IPS-18c (cell line): ENCODE data around the gene ALDH1A3.

Source experiments
- H3K4me3 ChIP-seq: 2 replicates; pipeline ENCODE4 v1.7.0; 2013; ENCODE audit warnings: low read depth, mild to moderate bottlenecking, low read length, moderate library complexity; ENCODE audit not compliant: insufficient read depth
- H3K9me3 ChIP-seq: one replicate; pipeline ENCODE4 v1.6.1; 2013; ENCODE audit warnings: mild to moderate bottlenecking, low read length, moderate library complexity; ENCODE audit not compliant: control insufficient read depth, insufficient read depth

The ALDH1A3 gene

DNA sequence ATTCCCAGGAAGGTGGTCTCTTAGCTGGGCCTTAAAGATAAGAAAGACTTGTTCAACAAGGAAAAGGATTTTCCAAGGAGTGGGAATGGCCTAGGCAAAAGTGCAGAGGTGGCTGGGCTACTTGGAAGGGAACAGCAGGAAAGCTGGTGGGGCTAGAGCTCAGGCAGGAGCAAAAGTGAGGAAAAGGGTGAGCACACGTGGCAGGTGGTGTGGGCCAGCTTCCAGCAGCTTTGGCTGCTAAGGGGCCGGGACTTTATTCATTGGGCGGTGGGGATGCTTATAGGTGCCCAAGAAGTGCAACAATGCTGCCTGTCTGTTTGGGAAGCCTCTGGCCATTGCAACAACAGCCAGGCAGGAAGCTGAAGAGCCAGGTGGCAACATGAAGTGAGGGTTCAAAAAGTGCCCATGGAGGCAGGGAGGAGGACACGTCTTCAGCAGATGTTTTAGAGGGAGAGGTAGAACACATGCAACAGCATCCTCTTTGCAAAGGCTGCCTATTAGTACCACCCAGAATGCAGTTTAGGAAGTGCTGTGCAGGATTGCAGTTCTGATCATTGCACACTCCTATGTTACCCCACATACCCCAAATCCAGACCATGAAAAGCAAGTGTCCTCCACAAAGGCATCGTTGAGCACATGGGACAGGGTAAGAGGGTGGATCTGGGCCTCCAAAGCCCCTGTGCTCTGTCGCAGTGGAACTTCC, 13.8 kb downstream of the ALDH1A3 start:
- H3K9me3 ChIP-seq, result no peaks in the 10 kb centered on the region
- no peak overlapping the region for H3K4me3 ChIP-seq

DNA sequence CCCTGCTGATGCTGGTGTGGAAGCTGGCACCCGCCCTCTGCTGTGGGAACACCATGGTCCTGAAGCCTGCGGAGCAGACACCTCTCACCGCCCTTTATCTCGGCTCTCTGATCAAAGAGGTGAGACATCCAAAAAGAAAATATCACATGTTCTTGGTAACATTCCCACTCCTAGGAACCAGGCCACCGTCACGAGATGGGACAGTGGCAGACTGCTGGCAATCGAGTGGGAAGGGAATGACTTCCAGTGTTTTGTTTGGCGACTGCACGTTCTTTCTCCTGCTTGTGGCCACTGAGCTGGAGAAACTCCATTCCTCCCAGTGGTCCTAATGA, 14.3 kb downstream of the ALDH1A3 start:
- H3K4me3 ChIP-seq, result no peak overlapping the region
- no peaks in the 10 kb centered on the region for H3K9me3 ChIP-seq

DNA sequence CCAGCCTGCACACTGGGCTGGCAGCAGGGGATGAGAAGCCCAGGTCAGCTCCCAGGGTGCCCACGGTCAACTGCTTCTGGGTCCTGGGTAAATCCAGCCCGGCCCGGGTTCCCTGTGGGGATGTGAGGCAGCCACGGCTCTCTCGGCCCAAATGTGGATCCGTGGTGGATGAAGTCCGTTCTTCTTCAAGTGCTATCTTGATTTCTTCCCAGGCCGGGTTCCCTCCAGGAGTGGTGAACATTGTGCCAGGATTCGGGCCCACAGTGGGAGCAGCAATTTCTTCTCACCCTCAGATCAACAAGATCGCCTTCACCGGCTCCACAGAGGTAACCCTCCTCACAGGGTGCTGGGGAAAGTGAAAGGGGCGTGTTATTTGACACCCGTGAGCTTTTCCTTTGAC, 16.1 kb downstream of the ALDH1A3 start:
- Histone ChIP-seq H3K4me3 (no peak overlapping the region), H3K9me3 (no peaks in the 10 kb centered on the region)

DNA sequence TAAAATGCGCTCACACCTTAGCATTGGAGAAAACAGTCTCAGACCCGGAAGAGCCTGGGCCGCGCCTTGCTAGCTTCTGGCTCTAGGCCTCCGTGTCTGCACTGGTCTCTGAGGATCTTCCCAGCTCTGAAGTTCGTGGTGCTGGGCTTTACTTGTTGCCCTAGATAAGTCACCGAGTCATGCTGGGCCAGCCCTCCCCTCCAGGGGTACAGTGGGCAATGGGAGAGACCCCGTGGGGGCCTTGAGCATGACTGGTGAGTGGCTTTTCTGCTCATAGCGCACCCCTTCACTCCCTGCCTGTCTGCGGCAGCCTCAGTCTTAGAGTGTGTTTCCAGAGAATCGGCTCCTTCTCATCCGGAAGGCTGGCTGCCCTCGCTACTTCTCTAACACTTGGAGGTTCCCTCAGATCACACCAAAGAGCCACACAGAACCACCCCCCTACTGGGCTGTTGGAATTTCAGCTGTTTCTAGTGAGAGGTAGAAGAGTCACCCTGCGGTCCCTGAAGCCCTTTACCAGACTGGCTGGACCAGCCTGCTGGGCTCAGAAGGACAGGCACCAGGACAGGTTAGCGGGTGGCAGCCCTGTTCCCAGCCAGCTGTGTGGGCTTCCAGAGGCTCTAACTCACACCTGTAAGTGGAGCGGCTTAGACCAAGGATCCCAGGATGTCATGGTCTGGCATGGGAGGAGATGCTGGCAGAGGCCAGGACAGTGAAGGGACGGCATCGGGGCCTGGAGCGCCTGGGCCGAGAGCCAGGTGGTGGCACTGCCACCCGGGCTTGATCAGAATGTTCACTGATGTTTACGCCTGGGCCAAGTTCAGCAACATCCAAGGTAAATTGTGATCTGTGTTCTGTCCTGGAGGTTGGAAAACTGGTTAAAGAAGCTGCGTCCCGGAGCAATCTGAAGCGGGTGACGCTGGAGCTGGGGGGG, 17.9 kb downstream of the ALDH1A3 start:
- H3K9me3 ChIP-seq, result no peaks in the 10 kb centered on the region
- no peak overlapping the region for H3K4me3 ChIP-seq

DNA sequence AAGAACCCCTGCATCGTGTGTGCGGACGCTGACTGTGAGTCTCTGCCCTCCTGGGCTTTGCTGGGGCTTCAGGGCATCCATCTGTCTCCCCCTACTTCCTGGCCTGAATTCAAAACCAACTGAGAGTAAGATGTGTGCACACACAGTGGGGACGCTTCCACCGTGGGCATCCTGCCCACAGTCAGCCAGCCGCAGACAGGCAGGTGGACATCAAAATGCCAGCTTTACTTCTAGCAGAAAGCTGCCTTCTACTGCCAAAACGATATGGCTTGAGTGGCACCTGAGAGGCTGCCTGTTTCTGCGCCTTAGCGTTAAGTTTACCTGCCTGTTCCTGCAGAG, 18.5 kb downstream of the ALDH1A3 start:
- Histone ChIP-seq H3K9me3 (no peaks in the 10 kb centered on the region), H3K4me3 (no peak overlapping the region)

DNA sequence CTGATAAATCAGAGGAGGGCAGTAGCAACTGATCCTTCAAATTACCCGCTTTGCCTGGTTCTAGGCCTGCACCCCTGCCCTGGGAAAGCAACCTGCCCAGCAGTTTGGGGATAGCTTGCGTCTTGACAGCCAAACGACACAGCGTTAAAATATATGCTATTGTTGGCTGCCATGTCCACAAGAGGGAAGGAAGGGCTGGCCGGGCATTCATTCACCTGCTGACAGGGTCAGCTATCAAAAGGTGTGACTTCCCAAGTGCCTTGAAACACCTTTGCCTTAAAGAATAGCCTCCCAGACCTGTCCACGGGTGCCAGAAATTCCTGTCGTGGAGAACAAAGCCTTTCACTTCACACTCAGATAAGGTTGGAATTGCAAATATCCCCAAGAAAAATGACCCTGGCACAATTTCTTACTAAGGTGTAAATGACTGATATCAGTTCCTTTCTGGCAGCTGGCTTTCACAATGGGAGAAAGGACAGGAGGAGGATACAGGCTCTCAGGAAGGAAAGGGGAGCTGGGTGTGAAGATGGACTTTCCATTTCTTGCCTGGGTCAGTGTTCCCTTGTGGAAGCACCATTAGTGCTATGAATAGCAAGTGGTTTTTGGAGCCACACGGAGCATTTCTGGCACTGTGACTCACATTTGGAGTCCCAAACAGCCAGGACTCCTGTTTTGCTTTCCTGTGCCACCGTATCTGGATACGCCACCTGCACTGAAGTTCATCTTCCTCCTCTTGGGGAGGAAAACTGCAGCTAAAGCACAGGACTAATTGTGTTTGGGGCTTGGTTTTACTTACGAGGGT, 19.2 kb downstream of the ALDH1A3 start:
- H3K9me3 ChIP-seq, result no peaks in the 10 kb centered on the region

DNA sequence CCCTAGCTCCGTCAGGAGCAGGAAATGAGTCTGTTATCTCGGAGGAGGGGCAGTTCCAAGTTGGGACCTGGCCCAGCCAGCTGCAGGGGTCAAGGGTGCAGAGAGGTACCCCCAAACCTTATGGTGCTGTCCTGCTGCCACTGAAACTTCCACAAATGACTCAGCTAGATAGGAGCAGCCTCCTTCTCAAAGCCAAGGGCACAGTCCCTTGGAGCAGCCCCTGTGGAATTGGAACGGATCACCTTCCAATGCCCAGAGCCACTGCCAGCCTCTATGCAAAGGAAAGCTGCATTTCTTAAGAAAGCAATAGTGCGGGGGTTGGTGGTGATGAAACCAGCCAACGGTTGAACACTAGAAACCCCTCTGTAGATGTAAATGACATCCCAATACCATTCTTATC, 20.0 kb downstream of the ALDH1A3 start:
- H3K4me3 ChIP-seq, result no peak overlapping the region
- no peaks in the 10 kb centered on the region for H3K9me3 ChIP-seq

More for the DNA sequence above, 19.2 kb downstream of the ALDH1A3 start:
- no peak overlapping the region for H3K4me3 ChIP-seq

DNA sequence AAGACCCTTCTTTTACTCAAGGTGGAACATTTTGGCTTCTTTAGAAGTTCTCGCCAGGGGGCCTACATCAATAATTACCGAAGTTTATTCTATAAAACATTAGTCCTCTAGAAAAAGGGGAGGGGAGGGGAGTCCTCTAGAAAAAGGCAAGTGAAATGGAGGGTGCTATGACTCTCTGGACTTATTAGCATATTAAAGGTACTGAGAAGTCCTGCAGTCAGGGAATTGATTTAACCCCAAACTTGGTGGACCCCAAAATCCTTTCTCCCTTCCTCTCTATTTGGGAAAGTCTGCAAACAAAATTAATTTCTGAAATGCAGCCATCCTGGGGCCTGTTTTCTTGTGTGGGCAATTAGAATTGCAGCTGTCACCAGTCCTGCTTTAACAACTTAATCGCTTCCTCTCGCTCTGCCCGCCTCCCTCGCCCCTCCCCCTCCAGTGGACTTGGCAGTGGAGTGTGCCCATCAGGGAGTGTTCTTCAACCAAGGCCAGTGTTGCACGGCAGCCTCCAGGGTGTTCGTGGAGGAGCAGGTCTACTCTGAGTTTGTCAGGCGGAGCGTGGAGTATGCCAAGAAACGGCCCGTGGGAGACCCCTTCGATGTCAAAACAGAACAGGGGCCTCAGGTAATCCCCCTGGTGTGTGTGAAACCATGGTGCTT, 20.6 kb downstream of the ALDH1A3 start:
- no peaks in the 10 kb centered on the region for H3K9me3 ChIP-seq
- H3K4me3 ChIP-seq, result no peak overlapping the region

DNA sequence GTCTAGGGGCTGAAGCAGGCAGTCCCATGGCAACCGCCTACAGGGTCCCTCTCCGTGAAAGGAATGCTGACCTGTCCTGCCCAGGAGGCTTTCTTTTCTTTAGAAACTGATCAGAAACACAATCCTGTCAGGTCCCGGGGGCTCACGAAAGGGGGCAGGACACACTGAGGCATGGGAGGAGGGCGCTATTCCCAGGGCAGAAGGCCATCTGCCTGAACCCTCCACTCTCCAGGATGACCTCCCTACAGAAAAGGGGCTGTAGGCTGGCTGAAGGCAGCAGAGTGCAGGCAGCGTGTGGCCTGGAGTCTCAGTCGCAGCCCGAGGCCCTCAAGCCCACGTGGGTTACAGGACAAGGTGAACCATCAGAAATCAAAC, 21.2 kb downstream of the ALDH1A3 start:
- Histone ChIP-seq H3K9me3 (no peaks in the 10 kb centered on the region), H3K4me3 (no peak overlapping the region)

DNA sequence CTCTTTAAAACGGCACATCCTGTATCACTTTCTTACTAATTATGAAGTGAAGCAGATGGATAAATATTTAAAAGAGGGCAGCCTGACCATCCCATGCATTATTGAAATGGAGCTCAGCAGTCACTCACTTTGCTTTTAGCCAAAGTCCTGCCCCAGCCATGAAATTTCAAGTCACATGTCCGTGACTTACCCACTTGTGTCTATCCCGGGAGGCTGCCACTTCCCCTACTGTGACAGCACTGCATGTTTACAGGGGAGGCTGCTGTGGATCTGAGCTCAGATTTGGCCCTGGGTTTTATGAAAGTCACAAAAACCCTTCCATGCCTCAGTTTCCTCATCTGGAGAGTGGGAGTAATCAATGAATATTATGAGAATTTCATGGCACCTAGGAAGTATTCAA, 21.7 kb downstream of the ALDH1A3 start:
- H3K9me3 ChIP-seq, result no peaks in the 10 kb centered on the region
- H3K4me3 ChIP-seq, result no peak overlapping the region

DNA sequence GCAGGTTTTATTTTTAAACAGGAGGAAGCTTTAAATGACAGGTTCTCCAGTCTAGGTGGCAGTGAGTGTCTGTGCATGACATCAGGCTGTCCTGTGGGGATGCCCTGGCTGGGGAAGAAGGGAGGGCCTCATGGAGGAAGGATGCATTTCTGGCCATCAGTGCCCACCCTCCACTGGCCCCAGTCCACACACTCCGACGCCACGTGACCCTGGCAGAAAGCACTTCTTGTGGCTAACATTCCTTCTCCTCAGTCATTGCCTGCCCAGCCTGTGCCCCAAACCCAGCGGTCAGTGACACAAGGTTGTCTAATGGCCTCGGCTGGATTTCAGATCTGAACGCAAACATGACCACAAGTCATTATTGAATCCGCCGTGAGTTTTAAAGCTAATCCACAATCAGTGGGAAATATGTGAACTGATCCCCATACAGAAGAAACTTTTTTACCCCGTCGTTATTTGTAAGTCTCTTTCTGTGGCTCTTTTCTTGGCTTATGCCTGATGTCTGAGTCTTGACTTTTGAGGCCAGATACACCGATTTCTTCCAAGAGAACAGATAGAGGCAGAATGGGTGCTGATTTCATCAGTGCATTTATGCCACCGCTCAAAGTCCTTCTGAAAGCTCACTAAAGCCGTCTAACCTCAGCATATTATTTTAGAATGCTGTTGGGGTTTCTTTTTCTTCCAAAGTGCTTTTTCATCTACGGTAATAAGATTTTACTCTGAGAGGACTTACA, 22.2 kb downstream of the ALDH1A3 start:
- no peak overlapping the region for H3K4me3 ChIP-seq
- no peaks in the 10 kb centered on the region for H3K9me3 ChIP-seq

DNA sequence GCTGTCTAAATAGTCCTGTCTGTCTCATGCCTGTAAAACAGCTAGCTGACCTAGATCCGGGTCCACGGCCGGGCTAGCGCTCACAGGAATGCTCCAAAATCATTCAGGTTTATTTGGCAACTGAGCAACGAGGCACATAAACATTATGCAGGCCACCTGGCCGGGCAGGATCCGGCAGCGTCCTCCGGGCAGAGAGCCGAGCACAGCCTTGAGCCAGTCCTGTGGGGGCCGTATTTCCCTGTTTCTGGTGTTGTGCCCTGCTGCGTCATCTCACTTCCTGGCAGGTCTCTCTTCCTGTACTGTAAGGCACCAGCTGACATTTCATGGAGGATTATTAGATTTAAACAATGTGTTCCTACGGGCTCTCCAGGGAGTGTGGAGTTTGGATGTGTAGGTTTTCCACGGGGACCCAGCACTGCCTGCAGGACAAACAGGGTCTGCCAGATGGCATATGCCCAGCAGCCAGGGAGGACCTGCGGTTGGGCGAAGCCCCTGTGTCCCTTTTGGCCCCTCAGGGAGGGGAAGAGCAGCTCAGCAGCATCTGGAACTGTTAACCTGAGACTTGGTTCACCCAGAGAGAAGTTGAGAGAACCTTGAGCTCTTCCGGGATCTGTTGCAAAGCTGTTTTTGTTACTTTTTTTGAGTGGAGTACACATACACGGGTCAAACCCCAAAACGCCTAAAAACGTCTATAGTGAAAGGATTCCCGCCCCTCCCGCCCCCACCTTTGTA, 23.0 kb downstream of the ALDH1A3 start:
- no peaks in the 10 kb centered on the region for H3K9me3 ChIP-seq
- no peak overlapping the region for H3K4me3 ChIP-seq

DNA sequence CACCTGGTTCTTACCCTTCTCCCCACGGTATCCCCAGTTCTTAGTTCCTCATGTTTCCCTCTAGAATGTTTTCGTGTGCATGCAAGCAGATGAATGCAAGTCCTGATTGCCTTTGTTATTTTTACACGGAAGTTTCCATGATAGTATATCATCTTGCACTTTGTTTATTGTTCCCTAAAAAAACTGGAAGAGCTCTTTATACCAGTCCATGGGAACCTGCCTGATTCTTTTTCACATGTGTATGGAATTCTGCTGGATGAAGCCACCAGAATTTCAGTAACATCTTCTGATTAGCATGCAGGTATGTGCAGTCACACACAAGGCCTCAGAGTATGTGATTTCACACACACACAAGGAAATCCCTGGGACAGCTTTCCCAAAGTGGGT, 23.5 kb downstream of the ALDH1A3 start:
- H3K9me3 ChIP-seq, result no peaks in the 10 kb centered on the region

DNA sequence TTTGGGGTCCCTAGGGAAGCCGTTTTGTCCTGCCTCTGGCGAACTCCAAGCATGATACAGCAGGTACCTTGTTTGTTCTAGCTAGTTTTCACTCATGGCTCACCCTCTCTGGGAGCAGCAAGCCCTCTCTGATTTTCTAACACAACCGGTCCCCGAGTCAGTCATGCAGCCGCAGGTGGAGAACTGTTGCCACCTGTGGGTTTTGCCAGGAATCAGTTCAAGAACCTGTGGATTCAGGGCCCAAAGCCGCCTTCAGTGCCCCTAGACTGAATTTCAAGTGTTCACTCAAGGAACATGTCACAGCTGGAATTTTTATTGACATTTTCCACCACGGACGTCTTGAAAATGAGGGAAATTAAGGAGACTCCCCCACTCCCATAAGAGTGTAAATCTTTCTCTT, 26.2 kb downstream of the ALDH1A3 start:
- Histone ChIP-seq H3K9me3 (no peaks in the 10 kb centered on the region), H3K4me3 (no peak overlapping the region)

More for the DNA sequence above, 23.5 kb downstream of the ALDH1A3 start:
- H3K4me3 ChIP-seq, result no peak overlapping the region

DNA sequence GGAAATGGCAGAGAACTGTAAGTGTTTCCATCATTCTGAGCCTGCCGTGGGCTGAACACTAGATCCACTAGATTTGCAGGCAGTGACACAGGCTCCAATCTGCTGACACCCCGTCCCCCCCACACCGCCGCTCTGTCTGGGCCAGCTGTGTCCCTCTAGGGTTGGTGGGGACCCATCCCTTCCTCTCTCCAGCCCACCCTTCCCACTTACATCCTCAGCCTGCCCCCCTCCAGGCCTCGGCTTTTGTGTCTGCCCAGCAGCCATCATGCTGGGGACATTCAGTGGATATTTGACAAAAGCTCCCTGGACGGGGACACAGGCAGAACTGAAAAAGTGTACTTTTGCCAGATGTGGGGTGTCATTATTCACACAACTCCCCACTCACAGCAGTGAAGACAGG, 28.8 kb downstream of the ALDH1A3 start:
- Histone ChIP-seq H3K9me3 (no peaks in the 10 kb centered on the region), H3K4me3 (no peak overlapping the region)

DNA sequence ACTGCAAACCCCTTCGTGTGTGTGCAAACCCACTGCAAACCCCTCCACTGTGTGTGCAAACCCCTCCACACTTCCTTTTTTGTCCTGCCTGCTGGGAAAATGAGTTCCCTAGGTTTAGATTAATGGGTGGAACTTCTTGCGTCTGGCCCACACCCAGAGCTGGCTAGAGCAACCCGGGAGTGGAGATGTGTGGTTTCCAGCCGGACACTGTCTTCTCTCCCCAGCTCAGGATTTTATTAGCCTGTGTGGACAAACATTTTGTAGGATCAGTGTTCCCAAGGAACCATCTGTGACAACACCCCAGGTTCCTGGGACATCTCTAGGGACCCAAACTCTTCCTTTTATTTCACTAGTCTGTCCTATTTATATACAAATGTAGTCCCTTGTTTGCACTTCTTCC, 29.9 kb downstream of the ALDH1A3 start:
- Histone ChIP-seq H3K9me3 (no peaks in the 10 kb centered on the region), H3K4me3 (no peak overlapping the region)
